Measurements from ENCODE around the gene CSNK1G1.

- TF ChIP-seq, protein P1, sequence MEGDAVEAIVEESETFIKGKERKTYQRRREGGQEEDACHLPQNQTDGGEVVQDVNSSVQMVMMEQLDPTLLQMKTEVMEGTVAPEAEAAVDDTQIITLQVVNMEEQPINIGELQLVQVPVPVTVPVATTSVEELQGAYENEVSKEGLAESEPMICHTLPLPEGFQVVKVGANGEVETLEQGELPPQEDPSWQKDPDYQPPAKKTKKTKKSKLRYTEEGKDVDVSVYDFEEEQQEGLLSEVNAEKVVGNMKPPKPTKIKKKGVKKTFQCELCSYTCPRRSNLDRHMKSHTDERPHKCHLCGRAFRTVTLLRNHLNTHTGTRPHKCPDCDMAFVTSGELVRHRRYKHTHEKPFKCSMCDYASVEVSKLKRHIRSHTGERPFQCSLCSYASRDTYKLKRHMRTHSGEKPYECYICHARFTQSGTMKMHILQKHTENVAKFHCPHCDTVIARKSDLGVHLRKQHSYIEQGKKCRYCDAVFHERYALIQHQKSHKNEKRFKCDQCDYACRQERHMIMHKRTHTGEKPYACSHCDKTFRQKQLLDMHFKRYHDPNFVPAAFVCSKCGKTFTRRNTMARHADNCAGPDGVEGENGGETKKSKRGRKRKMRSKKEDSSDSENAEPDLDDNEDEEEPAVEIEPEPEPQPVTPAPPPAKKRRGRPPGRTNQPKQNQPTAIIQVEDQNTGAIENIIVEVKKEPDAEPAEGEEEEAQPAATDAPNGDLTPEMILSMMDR (IDR thresholded peaks at IDR 0.05 in 8 of 11, conservative IDR thresholded peaks at IDR 0.05 in 3 of 11), result no peak
- TF ChIP-seq POLR2A (IDR thresholded peaks at IDR 0.05) (no peak), POLR2AphosphoS5 (IDR thresholded peaks at IDR 0.05) (no peak)
These were observed 217.5 kb downstream of the CSNK1G1 start for GRCh38 chr15:64138331-64138941.
